ENCODE data around the gene BAMBI. TPM values are rescaled to one million over a fixed set of nuclear protein-coding genes. Genes with fewer than 3 reads are reported as not detected.

Gene BAMBI
- total and polyA plus RNA-seq, 2 of the 8 experiments (the other 6 are each of a cell fraction or from before 2014, with no cell fraction given), result 5.6 to 26.4 TPM

DNA sequence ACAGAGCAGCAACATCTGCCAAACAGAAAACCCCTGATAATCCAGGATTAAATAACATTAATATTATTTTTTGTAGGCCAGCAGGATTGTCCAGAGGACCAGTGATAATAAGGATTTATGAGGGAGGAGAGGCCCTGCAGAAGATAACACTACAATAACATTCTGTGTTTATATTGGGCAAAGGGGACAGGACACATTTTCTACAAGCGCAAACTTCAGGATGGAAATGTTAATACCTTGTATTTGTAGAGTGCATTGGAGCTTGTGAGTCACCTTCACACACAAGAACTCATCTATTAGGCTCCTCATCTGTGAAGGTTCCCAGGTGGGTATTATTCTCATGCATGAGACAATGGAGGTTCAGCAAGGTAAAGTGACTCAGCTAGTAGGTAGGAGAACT, 51.0 kb downstream of the BAMBI start:
- Histone ChIP-seq H4K91ac (replicated peaks; ENCODE audit: insufficient read length, low read length) (no peak overlapping the region), H2BK5ac (ENCODE audit: low read depth, low read length) (no peak overlapping the region), H3K27ac (ENCODE audit: low read depth, low read length) (no peak overlapping the region), H2BK120ac (replicated peaks; ENCODE audit: low read depth, low read length) (no peak overlapping the region), H2BK15ac (ENCODE audit: low read length) (no peak overlapping the region), H3K4me2 (ENCODE audit: insufficient read depth in 1 of 2, low read depth in 2 of 2, low read length in 2 of 2) (no peak overlapping the region), H4K20me1 (replicated peaks in 1 of 2; ENCODE audit: control insufficient read depth in 1 of 2, insufficient read depth in 2 of 2, low read length in 2 of 2) (no peaks in the 10 kb centered on the region), H4K8ac (ENCODE audit: extremely low read depth, insufficient read depth, low read length) (no peak overlapping the region), H2AFZ (ENCODE audit: low read length) (no peak overlapping the region), H2BK12ac (ENCODE audit: low read depth, low read length) (no peak overlapping the region), H3K23me2 (ENCODE audit: low read depth, low read length) (no peaks in the 10 kb centered on the region; the same call in 1 of the 2 replicates), H3K4ac (replicated peaks; ENCODE audit: insufficient read length, low read depth, low read length) (no peak overlapping the region), H2BK20ac (ENCODE audit: low read length) (no peak overlapping the region), H3K4me1 (replicated peaks in 1 of 4; ENCODE audit: control insufficient read depth in 3 of 4, insufficient read depth in 4 of 4, low read length in 3 of 4) (no peaks in the 10 kb centered on the region), H3K14ac (ENCODE audit: insufficient read length) (no peak overlapping the region), H3K4me3 (ENCODE audit: extremely low read depth in 1 of 4, insufficient read depth in 2 of 4, low read depth in 3 of 4, low read length in 4 of 4) (no peak overlapping the region), H3K79me2 (ENCODE audit: control insufficient read depth in 1 of 2, insufficient read depth in 2 of 2, low read length in 2 of 2) (no peaks in the 10 kb centered on the region), H4K5ac (ENCODE audit: insufficient read length, low read depth, low read length) (no peak overlapping the region), H3K27me3 (replicated peaks in 1 of 4; ENCODE audit: control insufficient read depth in 3 of 4, extremely low read depth in 1 of 4, insufficient read depth in 3 of 4, low read length in 3 of 4) (no peaks in the 10 kb centered on the region), H3K36me3 (ENCODE audit: control insufficient read depth in 2 of 4, insufficient read depth in 4 of 4, low read length in 3 of 4) (no peaks in the 10 kb centered on the region), H2AK5ac (ENCODE audit: low read depth, low read length) (no peak overlapping the region), H3K9me3 (ENCODE audit: insufficient read depth in 2 of 2, low read depth in 1 of 2, low read length in 1 of 2) (no peaks in the 10 kb centered on the region), H3K23ac (ENCODE audit: insufficient read length) (no peak overlapping the region), H3K18ac (ENCODE audit: extremely low read depth, low read length) (no peak overlapping the region), H3K56ac (replicated peaks; ENCODE audit: insufficient read length, low read depth, low read length) (no peak overlapping the region), H3K79me1 (ENCODE audit: low read depth, low read length) (no peaks in the 10 kb centered on the region), H3K9ac (replicated peaks in 1 of 4; ENCODE audit: extremely low read depth in 1 of 4, low read depth in 3 of 4, low read length in 3 of 4) (no peak overlapping the region)
- no peak for FAIRE-seq
- DNase-seq (ENCODE audit: low read depth in 1 of 2, low spot score in 2 of 2), result no peak
- CTCF ChIA-PET (ENCODE audit: partially characterized antibody), result interaction anchor here (0.6 to 1.3 kb wide), 2 partner anchors 10 to 1166 kb away, joined by 3 to 5 read pairs; no protein-coding TSS in a partner anchor
- POLR2A ChIA-PET (ENCODE audit: partially characterized antibody), result no interaction called here
- TF ChIP-seq KDM1A (IDR thresholded peaks at IDR 0.05; ENCODE audit: borderline replicate concordance, low read length), result no peak
- no peak for TF ChIP-seq RAD21 (IDR thresholded peaks at IDR 0.05 in 1 of 2, conservative IDR thresholded peaks at IDR 0.05 in 1 of 2; ENCODE audit: low read depth in 2 of 2, low read length in 2 of 2)
- TF ChIP-seq TAF1 (IDR thresholded peaks at IDR 0.05; ENCODE audit: low read depth, low read length), result no peak
- no peak for TF ChIP-seq SAP30 (IDR thresholded peaks at IDR 0.05; ENCODE audit: insufficient read depth, insufficient replicate concordance, low read length)
- TF ChIP-seq GABPA (IDR thresholded peaks at IDR 0.05; ENCODE audit: borderline replicate concordance, insufficient read depth, low read length), result no peak
- 100% methylated on average over 1 of the region's 1 CpG; no CpG with 5 or more reads in 1 of the 2 experiments for WGBS, 2 experiments (ENCODE audit: extremely low coverage in 1 of 2, insufficient coverage in 1 of 2, insufficient read length in 1 of 2, insufficient replicate concordance in 2 of 2, low coverage in 1 of 2, low lambda C conversion rate in 2 of 2, missing lambda C conversion rate in 1 of 2)

All from H1 (cell line).